Measurements from ENCODE around the gene PIP4K2B.

GRCh38 chr17:38844261-38844757 lies 45.0 kb upstream of the PIP4K2B start:
- no peak for TF ChIP-seq POLR2A (IDR thresholded peaks at IDR 0.05)
- TF ChIP-seq, protein P1, sequence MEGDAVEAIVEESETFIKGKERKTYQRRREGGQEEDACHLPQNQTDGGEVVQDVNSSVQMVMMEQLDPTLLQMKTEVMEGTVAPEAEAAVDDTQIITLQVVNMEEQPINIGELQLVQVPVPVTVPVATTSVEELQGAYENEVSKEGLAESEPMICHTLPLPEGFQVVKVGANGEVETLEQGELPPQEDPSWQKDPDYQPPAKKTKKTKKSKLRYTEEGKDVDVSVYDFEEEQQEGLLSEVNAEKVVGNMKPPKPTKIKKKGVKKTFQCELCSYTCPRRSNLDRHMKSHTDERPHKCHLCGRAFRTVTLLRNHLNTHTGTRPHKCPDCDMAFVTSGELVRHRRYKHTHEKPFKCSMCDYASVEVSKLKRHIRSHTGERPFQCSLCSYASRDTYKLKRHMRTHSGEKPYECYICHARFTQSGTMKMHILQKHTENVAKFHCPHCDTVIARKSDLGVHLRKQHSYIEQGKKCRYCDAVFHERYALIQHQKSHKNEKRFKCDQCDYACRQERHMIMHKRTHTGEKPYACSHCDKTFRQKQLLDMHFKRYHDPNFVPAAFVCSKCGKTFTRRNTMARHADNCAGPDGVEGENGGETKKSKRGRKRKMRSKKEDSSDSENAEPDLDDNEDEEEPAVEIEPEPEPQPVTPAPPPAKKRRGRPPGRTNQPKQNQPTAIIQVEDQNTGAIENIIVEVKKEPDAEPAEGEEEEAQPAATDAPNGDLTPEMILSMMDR (IDR thresholded peaks at IDR 0.05): no peak
- TF ChIP-seq POLR2AphosphoS5 (IDR thresholded peaks at IDR 0.05): peak in 1 of 4 donors; percentile 39

Measured in sigmoid colon (tissue), 4 donors.